Activated naive CD8-positive, alpha-beta T cell treated with anti-CD3 and anti-CD28 coated beads, Interleukin-2, amount 50 U/mL, for 16 hours (primary cell): ENCODE data around the gene PIK3AP1.
"Not testable (repeated sequence)": the region's sequence is repeated elsewhere in the genome, so short reads cannot be mapped to it uniquely, and the experiment has no call there.

Source experiments
- DNase-seq: peaks from one replicate; pipeline ENCODE4 v3.0.0-alpha.2; 2020; ENCODE audit warnings: low read depth, low spot score

PIK3AP1 gene

GRCh38 chr10:96578022-96578421 lies 142.3 kb downstream of the PIK3AP1 start:
- DNase-seq: no peak

GRCh38 chr10:96577069-96577468 lies 143.2 kb downstream of the PIK3AP1 start:
- no peak for DNase-seq

- DNase-seq: no peak
Observed at GRCh38 chr10:96576277-96576980, 143.9 kb downstream of the PIK3AP1 start.

- DNase-seq: not testable (repeated sequence)
Observed at GRCh38 chr10:96574564-96574963, 145.8 kb downstream of the PIK3AP1 start.

GRCh38 chr10:96573036-96573435 lies 147.3 kb downstream of the PIK3AP1 start:
- DNase-seq: no peak

GRCh38 chr10:96570983-96571964 lies 149.0 kb downstream of the PIK3AP1 start:
- no peak for DNase-seq

GRCh38 chr10:96570511-96570910 lies 149.8 kb downstream of the PIK3AP1 start:
- no peak for DNase-seq

- DNase-seq: no peak
Observed at GRCh38 chr10:96568402-96568801, 151.9 kb downstream of the PIK3AP1 start.

GRCh38 chr10:96565774-96566173 lies 154.5 kb downstream of the PIK3AP1 start:
- no peak for DNase-seq

GRCh38 chr10:96560966-96561887 lies 159.1 kb downstream of the PIK3AP1 start:
- no peak for DNase-seq

- DNase-seq: no peak
Observed at GRCh38 chr10:96560489-96560888, 159.8 kb downstream of the PIK3AP1 start.

GRCh38 chr10:96556003-96556402 lies 164.3 kb downstream of the PIK3AP1 start:
- no peak for DNase-seq

- no peak for DNase-seq
Observed at GRCh38 chr10:96555330-96555729, 165.0 kb downstream of the PIK3AP1 start.

- DNase-seq: no peak
Observed at GRCh38 chr10:96548589-96548988, 171.7 kb downstream of the PIK3AP1 start.

GRCh38 chr10:96545558-96545957 lies 174.8 kb downstream of the PIK3AP1 start:
- DNase-seq: not testable (repeated sequence)
